H1 (cell line): ENCODE data around the gene PCNX3.

Experiments
- EZH2 ChIP-seq: fragments of 200-600 bp; sonication (generic); IDR thresholded peaks from 2 replicates; pipeline ENCODE4 v1.7.1; 2012; ENCODE audit warnings: low read depth, mild to moderate bottlenecking, moderate library complexity, low read length, inconsistent platforms; ENCODE audit not compliant: severe bottlenecking
- JUND ChIP-seq: IDR thresholded peaks from 2 replicates; pipeline ENCODE4 v1.6.1; 2011; ENCODE audit warnings: mild to moderate bottlenecking, improper control_type of control experiment, low read length
- NRF1 ChIP-seq: IDR thresholded peaks from 2 replicates; pipeline ENCODE4 v1.6.1; 2011; ENCODE audit warnings: mild to moderate bottlenecking, low read depth, low read length, improper control_type of control experiment
- POLR2A ChIP-seq, 2 experiments: IDR thresholded peaks; 1 replicate in 1 of 2; 2 replicates in 1 of 2; pipeline ENCODE4 v1.6.1; 2011; ENCODE audit warnings: low read depth in 2 of 2, low read length in 2 of 2, mild to moderate bottlenecking in 2 of 2; ENCODE audit errors: control extremely low read depth in 1 of 2
- POLR2AphosphoS5 ChIP-seq: IDR thresholded peaks from 2 replicates; pipeline ENCODE4 v1.6.1; 2011; ENCODE audit warnings: low read depth, low read length
- RXRA ChIP-seq: IDR thresholded peaks from 2 replicates; pipeline ENCODE4 v1.6.1; 2011; ENCODE audit warnings: low read depth, mild to moderate bottlenecking, low read length, moderate library complexity; ENCODE audit not compliant: insufficient read depth
- TF ChIP-seq, protein P1 (sequence below), 3 experiments: IDR thresholded peaks; 1 replicate in 2 of 3; 2 replicates in 1 of 3; pipeline versions ENCODE4 v1.5.1 to v1.6.1; 2011; ENCODE audit warnings: low read length in 3 of 3, mild to moderate bottlenecking in 3 of 3, inconsistent platforms in 2 of 3, low read depth in 1 of 3, moderate library complexity in 1 of 3; ENCODE audit not compliant: insufficient read depth in 1 of 3; ENCODE audit errors: control extremely low read depth in 1 of 3
- TF ChIP-seq, protein P2 (sequence below): IDR thresholded peaks from 2 replicates; pipeline ENCODE4 v1.6.1; 2012; ENCODE audit warnings: low read length, inconsistent platforms

DNA sequence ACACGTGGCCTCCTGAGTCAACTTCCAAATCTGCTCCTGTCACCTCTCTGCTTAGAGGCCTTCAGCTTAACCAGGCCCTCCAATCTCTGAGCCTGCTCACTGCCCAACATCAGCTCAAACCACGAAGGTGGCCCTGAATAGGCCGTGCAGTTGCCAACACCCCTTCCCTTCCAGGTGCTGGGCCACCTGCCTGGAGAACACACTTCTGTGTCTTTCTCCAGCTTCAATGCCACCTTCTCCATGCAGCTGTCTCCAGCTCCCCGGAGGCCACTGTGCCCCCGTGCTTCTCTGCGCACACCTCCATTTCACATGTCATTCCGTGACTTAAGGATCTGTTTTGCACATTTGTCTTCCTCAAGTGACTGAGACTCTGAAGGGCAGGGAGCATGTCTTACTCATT, 41.9 kb downstream of the PCNX3 start:
- TF ChIP-seq, protein P1, sequence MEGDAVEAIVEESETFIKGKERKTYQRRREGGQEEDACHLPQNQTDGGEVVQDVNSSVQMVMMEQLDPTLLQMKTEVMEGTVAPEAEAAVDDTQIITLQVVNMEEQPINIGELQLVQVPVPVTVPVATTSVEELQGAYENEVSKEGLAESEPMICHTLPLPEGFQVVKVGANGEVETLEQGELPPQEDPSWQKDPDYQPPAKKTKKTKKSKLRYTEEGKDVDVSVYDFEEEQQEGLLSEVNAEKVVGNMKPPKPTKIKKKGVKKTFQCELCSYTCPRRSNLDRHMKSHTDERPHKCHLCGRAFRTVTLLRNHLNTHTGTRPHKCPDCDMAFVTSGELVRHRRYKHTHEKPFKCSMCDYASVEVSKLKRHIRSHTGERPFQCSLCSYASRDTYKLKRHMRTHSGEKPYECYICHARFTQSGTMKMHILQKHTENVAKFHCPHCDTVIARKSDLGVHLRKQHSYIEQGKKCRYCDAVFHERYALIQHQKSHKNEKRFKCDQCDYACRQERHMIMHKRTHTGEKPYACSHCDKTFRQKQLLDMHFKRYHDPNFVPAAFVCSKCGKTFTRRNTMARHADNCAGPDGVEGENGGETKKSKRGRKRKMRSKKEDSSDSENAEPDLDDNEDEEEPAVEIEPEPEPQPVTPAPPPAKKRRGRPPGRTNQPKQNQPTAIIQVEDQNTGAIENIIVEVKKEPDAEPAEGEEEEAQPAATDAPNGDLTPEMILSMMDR (IDR thresholded peaks at IDR 0.05; ENCODE audit: control extremely low read depth in 1 of 3, insufficient read depth in 1 of 3, low read depth in 1 of 3, low read length in 3 of 3), result no peak
- no peak for TF ChIP-seq EZH2
- no peak for TF ChIP-seq JUND
- TF ChIP-seq RXRA, result no peak
- no peak for TF ChIP-seq POLR2AphosphoS5
- TF ChIP-seq POLR2A (IDR thresholded peaks at IDR 0.05; ENCODE audit: control extremely low read depth in 1 of 2, low read depth in 2 of 2, low read length in 2 of 2), result no peak
- TF ChIP-seq NRF1, result no peak
- TF ChIP-seq, protein P2, sequence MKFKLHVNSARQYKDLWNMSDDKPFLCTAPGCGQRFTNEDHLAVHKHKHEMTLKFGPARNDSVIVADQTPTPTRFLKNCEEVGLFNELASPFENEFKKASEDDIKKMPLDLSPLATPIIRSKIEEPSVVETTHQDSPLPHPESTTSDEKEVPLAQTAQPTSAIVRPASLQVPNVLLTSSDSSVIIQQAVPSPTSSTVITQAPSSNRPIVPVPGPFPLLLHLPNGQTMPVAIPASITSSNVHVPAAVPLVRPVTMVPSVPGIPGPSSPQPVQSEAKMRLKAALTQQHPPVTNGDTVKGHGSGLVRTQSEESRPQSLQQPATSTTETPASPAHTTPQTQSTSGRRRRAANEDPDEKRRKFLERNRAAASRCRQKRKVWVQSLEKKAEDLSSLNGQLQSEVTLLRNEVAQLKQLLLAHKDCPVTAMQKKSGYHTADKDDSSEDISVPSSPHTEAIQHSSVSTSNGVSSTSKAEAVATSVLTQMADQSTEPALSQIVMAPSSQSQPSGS, result no peak
